HEK293 (cell line): ENCODE data around the gene NDOR1.
A peak's percentile ranks its signal among the peaks of the same experiment; 100 is the strongest.

Experiments
- CTCF ChIA-PET: fragments of 350-600 bp; formaldehyde crosslinking; extraction: SDS; loops from one replicate; lab custom pipeline; 2021; ENCODE audit warnings: antibody characterized with exemption; lab: Yijun Ruan, JAX
- POLR2A ChIA-PET: fragments of 300-600 bp; formaldehyde crosslinking; extraction: SDS; loops from one replicate; lab custom pipeline; 2020; ENCODE audit warnings: antibody characterized with exemption, inconsistent platforms; lab: Yijun Ruan, JAX
- H3K27ac ChIP-seq: fragments of 200-500 bp; sonication (Bioruptor generic); 2 replicates; pipeline ENCODE4 v1.5.1; 2014; ENCODE audit warnings: low read depth, low read length, control low read depth, inconsistent platforms; ENCODE audit errors: extremely low read depth
- H3K36me3 ChIP-seq, 2 experiments: fragments of 200-500 bp in 1 of 2; sonication (Bioruptor generic) in 1 of 2; 1 replicate in 1 of 2; 2 replicates in 1 of 2; pipeline ENCODE4 v1.5.1; 2014 to 2017; ENCODE audit warnings: inconsistent platforms in 2 of 2, low read length in 2 of 2; ENCODE audit not compliant: control insufficient read depth in 2 of 2, insufficient read depth in 1 of 2
- H3K4me1 ChIP-seq: fragments of 200-500 bp; sonication (Bioruptor generic); 2 replicates; pipeline ENCODE4 v1.5.1; 2014; ENCODE audit warnings: mild to moderate bottlenecking, low read length, inconsistent platforms; ENCODE audit not compliant: control insufficient read depth, insufficient read depth
- H3K4me3 ChIP-seq: 2 replicates; pipeline ENCODE4 v1.5.1; 2011; ENCODE audit warnings: low read depth, mild to moderate bottlenecking, control low read depth, low read length, moderate library complexity
- H3K9me3 ChIP-seq: fragments of 200-500 bp; sonication (Bioruptor generic); 2 replicates; pipeline ENCODE4 v1.5.1; 2014; ENCODE audit warnings: low read depth, low read length, inconsistent platforms; ENCODE audit not compliant: control insufficient read depth, insufficient read depth
- GLI2 ChIP-seq: fragments of 450-650 bp; formaldehyde crosslinking; IDR thresholded peaks from 2 replicates; pipeline ENCODE4; 2017; ENCODE audit warnings: missing biosample characterization, missing genetic modification characterization, low read depth, borderline replicate concordance
- IKZF3 ChIP-seq: fragments of 450-650 bp; IDR thresholded peaks from 2 replicates; pipeline ENCODE4 v1.5.0; 2018; ENCODE audit warnings: missing biosample characterization, mild to moderate bottlenecking, missing genetic modification characterization, moderate library complexity
- TCF7L2 ChIP-seq: IDR thresholded peaks from 2 replicates; pipeline ENCODE4 v1.6.1; 2011; ENCODE audit warnings: low read depth, mild to moderate bottlenecking, inconsistent platforms, low read length, moderate library complexity, borderline replicate concordance
- ZBTB26 ChIP-seq: fragments of 450-650 bp; formaldehyde crosslinking; optimal IDR thresholded peaks from 2 replicates; pipeline ENCODE3; 2016; ENCODE audit warnings: missing biosample characterization, mild to moderate bottlenecking, missing genetic modification characterization
- ZFP37 ChIP-seq: fragments of 450-650 bp; formaldehyde crosslinking; IDR thresholded peaks from 2 replicates; pipeline ENCODE4 v1.5.1; 2016; ENCODE audit warnings: missing biosample characterization, missing genetic modification characterization
- ZIC2 ChIP-seq: fragments of 450-650 bp; formaldehyde crosslinking; IDR thresholded peaks from 2 replicates; pipeline ENCODE4 v1.5.1; 2016; ENCODE audit warnings: missing biosample characterization, missing genetic modification characterization
- ZNF175 ChIP-seq: fragments of 450-650 bp; formaldehyde crosslinking; IDR thresholded peaks from 2 replicates; pipeline ENCODE4 v1.5.1; 2016; ENCODE audit warnings: missing biosample characterization, missing genetic modification characterization
- ZNF2 ChIP-seq: fragments of 450-650 bp; formaldehyde crosslinking; IDR thresholded peaks from 2 replicates; pipeline ENCODE4 v1.5.1; 2016; ENCODE audit warnings: missing biosample characterization, missing genetic modification characterization
- ZNF280D ChIP-seq: fragments of 450-650 bp; formaldehyde crosslinking; IDR thresholded peaks from 2 replicates; pipeline ENCODE4 v1.5.1; 2016; ENCODE audit warnings: missing biosample characterization, missing genetic modification characterization
- ZNF404 ChIP-seq: fragments of 450-650 bp; formaldehyde crosslinking; IDR thresholded peaks from 2 replicates; pipeline ENCODE4 v1.5.1; 2017; ENCODE audit warnings: missing biosample characterization, missing genetic modification characterization
- ZNF658 ChIP-seq: fragments of 450-650 bp; formaldehyde crosslinking; IDR thresholded peaks from 2 replicates; pipeline ENCODE4; 2016; ENCODE audit warnings: missing biosample characterization, missing genetic modification characterization
- ZNF792 ChIP-seq: fragments of 450-650 bp; formaldehyde crosslinking; IDR thresholded peaks from 2 replicates; pipeline ENCODE4 v1.5.1; 2016; ENCODE audit warnings: missing biosample characterization, missing genetic modification characterization
- TF ChIP-seq, protein P1 (sequence below): fragments of 450-650 bp; formaldehyde crosslinking; IDR thresholded peaks from 2 replicates; pipeline ENCODE4 v1.5.1; 2016; ENCODE audit warnings: missing biosample characterization, missing genetic modification characterization, low read depth
- TF ChIP-seq, protein P2 (sequence below): fragments of 450-650 bp; IDR thresholded peaks from 2 replicates; pipeline ENCODE4 v1.5.1; 2018; ENCODE audit warnings: missing biosample characterization, mild to moderate bottlenecking, missing genetic modification characterization

The NDOR1 gene

DNA sequence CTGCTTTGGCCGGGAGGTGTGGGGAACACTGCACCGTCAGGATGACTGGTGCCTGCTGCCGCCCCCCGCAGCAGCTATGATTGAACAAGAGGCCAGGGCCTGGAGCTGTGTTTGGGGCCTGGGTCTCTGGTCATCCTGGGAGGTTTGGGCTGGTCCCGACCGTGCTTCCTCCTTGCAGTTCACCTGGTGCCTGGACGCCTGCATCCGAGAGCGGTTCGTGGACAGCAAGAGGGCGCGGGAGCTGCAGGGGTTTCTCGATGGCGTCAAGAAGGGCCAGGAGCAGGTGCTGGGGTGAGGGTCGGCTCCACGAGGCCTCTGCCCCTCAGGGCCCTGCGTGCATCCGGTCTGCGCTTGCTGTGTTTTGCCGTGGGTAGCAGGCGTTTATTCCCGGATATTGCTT, 58.6 kb downstream of the NDOR1 start:
- Histone ChIP-seq H3K9me3 (no peaks in the 10 kb centered on the region), H3K4me3 (no peak overlapping the region), H3K36me3 (peaks cover 2 to 49% of the 10 kb centered on the region in 2 experiments; a peak in 2 of 3 replicates), H3K27ac (no peak overlapping the region), H3K4me1 (no peaks in the 10 kb centered on the region)
- ChIA-PET POLR2A (interaction anchor here (0.6 to 10.1 kb wide), 5 partner anchors 16 to 298 kb away, joined by 3 to 103 read pairs (median 4); partner anchors contain the start of gene TUBB4B), CTCF (interaction anchor here (0.6 to 6.1 kb wide), 5 partner anchors 8 to 29 kb away, joined by 3 to 37 read pairs (median 3); no protein-coding TSS in a partner anchor)
- TF ChIP-seq, protein P1, sequence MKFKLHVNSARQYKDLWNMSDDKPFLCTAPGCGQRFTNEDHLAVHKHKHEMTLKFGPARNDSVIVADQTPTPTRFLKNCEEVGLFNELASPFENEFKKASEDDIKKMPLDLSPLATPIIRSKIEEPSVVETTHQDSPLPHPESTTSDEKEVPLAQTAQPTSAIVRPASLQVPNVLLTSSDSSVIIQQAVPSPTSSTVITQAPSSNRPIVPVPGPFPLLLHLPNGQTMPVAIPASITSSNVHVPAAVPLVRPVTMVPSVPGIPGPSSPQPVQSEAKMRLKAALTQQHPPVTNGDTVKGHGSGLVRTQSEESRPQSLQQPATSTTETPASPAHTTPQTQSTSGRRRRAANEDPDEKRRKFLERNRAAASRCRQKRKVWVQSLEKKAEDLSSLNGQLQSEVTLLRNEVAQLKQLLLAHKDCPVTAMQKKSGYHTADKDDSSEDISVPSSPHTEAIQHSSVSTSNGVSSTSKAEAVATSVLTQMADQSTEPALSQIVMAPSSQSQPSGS = no peak
- no peak for TF ChIP-seq ZBTB26 (tag by site-specific recombination)
- no peak for TF ChIP-seq ZNF658 (tag by site-specific recombination)
- TF ChIP-seq ZNF404 (tag by site-specific recombination) = no peak
- no peak for TF ChIP-seq ZNF2 (tag by site-specific recombination)
- no peak for TF ChIP-seq ZNF280D (tag by site-specific recombination)
- TF ChIP-seq ZNF792 (tag by site-specific recombination) = no peak
- TF ChIP-seq, protein P2, sequence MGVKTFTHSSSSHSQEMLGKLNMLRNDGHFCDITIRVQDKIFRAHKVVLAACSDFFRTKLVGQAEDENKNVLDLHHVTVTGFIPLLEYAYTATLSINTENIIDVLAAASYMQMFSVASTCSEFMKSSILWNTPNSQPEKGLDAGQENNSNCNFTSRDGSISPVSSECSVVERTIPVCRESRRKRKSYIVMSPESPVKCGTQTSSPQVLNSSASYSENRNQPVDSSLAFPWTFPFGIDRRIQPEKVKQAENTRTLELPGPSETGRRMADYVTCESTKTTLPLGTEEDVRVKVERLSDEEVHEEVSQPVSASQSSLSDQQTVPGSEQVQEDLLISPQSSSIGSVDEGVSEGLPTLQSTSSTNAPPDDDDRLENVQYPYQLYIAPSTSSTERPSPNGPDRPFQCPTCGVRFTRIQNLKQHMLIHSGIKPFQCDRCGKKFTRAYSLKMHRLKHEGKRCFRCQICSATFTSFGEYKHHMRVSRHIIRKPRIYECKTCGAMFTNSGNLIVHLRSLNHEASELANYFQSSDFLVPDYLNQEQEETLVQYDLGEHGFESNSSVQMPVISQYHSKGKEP (tag by site-specific recombination) = no peak
- TF ChIP-seq GLI2 = no peak
- TF ChIP-seq ZFP37 (tag by site-specific recombination) = no peak

DNA sequence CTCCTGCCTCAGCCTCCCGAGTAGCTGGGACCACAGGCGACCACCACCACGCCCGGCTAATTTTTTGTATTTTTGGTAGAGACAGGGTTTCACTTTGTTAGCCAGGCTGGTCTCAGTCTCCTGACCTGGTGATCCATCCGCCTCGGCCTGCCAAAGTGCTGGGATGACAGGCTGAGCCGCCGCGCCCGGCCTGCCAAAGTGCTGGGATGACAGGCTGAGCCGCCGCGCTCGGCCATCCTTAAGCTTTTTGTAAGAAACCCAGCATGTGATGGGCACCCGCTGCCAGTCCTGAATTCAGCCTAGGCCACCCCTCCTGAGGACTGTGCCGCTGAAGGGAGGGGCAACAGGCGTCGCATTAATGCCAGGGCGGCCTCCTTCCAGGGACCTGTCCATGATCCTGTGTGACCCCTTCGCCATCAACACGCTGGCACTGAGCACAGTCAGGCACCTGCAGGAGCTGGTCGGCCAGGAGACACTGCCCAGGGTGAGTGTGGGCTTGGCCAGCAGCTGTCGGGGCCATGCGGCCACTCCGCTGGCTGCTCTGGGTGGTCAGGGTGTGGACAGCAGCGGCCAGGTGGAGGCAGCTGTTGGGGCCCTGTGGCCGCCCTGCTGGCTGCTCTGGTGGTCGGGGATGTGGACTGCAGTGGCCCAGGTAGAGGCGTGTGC, 60.1 kb downstream of the NDOR1 start:
- no peaks in the 10 kb centered on the region for H3K4me1 ChIP-seq
- no peak overlapping the region for H3K4me3 ChIP-seq
- H3K36me3 ChIP-seq = peaks cover 0 to 53% of the 10 kb centered on the region in 2 experiments; a peak in 2 of 3 replicates
- no peak overlapping the region for H3K27ac ChIP-seq
- CTCF ChIA-PET = interaction anchor here (0.5 to 2.2 kb wide), 9 partner anchors 9 to 1785 kb away, joined by 3 to 17 read pairs (median 5); a partner anchor contains a TSS
- POLR2A ChIA-PET = interaction anchor here (0.5 to 10.1 kb wide), 2 partner anchors 24 to 136 kb away, joined by 4 to 103 read pairs; partner anchors contain the start of gene TUBB4B
- H3K9me3 ChIP-seq = no peaks in the 10 kb centered on the region
- TF ChIP-seq ZNF175 (tag by site-specific recombination) (0 out of 2 replicates have a peak, but pooled peaks have one; percentile 8), IKZF3 (tag by site-specific recombination) (no peak)
- TF ChIP-seq, all 188 proteins: peak for 1

DNA sequence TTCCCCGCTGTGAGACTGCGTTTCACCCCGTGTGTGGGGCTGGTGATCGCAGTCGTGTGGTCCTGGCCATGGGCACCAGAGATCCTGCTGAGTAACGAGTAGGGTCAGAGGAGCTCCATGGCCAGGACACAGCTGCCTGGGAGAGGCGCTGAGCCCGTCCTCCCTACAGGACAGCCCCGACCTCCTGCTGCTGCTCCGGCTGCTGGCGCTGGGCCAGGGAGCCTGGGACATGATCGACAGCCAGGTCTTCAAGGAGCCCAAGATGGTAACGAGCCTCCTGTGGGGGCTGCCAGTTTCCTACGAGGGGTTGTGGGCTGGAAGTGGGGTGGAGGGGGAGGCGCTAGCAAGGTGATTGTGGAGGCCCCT, 60.6 kb downstream of the NDOR1 start:
- H3K36me3 ChIP-seq = peaks cover 0 to 58% of the 10 kb centered on the region in 2 experiments; a peak in 2 of 3 replicates
- POLR2A ChIA-PET = interaction anchor here (2.1 to 10.1 kb wide), 2 partner anchors 10 to 24 kb away, joined by 9 to 103 read pairs; partner anchors contain the start of gene TUBB4B
- no peaks in the 10 kb centered on the region for H3K4me1 ChIP-seq

More for the DNA sequence above, 60.6 kb downstream of the NDOR1 start:
- no peak overlapping the region for H3K27ac ChIP-seq
- no peak overlapping the region for H3K4me3 ChIP-seq
- CTCF ChIA-PET = interaction anchor here (0.5 to 2.2 kb wide), 6 partner anchors 19 to 198 kb away, joined by 3 to 17 read pairs (median 5); a partner anchor contains a TSS
- H3K9me3 ChIP-seq = no peaks in the 10 kb centered on the region
- TF ChIP-seq ZIC2 (peak; percentile 83), TCF7L2 (no peak)
